DMS153 (cell line): Measurements from ENCODE around the gene LIAS.
"Not testable (repeated sequence)": the region's sequence is repeated elsewhere in the genome, so short reads cannot be mapped to it uniquely, and the experiment has no call there.

Source experiments
- DNase-seq: peaks from one replicate; lab custom pipeline; 2025; lab: John Stamatoyannopoulos, UW

Gene LIAS

DNA sequence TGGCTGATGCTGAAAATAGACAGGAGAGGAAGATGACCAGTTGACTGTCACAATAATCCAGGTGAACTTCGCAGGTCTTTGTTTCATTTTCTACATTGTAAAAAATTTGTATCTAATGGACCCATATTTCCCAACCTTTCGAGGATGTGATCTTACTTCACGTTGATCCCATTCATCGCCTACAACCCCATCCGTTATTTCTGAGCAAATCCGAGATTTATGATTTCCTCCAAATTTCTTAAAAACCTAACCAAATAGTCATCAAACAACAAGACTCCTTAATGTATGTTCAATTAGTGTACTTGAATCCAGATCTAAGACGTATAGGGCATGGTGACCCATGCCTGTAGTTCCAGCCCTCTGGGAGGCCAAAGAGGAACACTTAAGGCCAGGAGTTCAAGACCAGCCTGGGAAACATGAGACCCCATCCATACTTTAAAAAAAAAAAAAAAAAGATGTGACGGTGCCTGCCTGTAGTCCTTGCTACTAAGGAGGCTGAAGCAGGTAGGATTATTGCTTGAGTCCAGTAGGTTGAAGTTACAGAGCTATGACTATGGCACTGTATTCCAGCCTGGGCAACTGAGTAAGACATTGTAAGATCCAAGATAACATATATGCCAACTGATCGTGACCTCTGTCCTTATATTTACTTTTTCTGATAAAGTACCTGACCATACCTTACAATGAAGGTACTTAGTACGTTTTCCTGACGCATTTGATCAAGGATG, 5.8 kb upstream of the LIAS start:
- DNase-seq: no peak

DNA sequence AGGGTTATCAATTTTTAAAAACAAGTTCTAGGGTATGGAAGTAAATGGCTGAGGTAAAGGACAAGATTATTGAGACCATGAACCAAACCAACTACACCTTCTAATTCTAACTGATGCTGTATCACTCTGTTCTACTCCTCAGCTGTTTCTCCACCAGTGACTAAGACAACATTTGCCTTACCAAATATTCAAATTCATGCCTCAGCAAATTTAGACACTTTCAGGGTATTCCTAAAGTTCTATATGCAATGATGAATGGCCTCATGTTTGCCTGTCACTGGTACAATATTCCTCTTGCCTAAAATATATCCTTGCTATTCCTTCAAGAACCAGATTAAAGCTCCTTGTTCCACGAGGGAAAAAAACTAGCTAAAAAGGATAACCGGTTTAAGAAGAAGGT, 5.1 kb upstream of the LIAS start:
- DNase-seq: no peak

DNA sequence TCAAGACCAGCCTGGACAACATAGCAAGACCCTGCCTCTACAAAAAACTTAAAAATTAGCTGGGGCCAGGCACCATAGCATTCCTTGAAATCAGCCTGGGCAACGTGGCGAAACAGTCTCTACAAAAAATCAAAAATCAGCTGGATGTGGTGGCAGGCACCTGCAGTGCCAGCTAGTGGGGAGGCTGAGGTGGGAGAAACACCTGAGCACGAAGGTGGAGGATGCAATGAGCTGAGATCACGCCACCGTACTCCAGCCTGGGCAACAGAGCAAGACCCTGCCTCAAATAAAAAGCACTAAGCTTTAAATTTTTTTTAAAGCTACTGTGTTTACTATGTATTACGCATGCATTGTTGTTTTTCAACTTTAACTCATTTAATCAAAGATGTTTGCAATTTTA, 3.4 kb upstream of the LIAS start:
- no peak for DNase-seq

DNA sequence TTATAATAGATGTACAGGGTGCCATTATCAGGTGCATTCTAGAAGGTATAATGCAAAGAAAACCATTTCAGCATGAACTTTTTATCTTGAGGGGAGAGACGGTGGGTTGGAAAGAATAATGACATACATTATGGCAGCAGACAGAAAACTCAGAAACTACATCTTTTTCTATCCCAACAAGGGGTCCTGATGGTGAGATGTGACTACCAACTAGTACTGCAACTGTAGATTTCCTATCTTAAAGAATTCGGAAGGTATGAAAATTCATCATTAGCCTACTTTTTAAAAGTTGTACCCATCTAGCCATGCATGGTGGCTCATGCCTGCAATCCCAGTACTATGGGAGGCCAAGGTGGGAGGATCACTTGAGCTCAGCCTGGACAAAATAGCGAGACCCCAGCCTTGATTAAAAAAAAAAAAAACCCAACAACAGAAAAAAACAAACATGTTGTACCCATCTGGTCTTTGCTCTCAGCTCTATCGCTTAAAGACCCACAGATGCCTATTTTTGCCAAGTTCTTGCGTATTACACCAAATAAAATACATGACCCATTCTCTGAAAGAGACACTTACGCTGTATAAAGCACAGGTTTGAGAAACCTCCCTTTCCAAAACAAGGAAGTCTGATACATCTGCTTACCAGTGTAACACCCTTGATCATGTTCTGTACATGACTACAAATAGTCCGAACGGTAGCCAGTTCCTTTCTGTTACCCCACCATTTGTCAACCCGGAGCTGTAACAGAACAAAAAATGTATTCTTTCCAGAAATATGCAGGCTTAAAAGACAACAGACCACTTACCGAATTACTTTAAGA, 1.7 kb upstream of the LIAS start:
- no peak for DNase-seq

DNA sequence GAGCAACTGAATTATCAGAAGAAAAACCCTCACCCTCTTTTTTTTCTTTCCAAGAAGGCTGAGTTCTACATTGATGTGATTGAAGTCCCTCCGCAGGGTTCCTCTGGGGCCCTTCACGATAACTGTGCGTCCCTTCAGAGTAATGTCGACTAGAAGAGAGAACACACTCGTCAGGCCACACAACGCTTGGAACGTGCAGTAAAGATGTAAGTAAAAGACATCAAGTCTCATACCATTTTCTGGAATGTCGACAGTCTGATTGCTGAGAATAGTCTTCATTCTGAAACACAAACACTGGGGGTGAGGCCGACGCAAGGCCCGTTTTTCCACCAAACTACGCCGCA, 723 bp upstream of the LIAS start:
- DNase-seq: not testable (repeated sequence)

DNA sequence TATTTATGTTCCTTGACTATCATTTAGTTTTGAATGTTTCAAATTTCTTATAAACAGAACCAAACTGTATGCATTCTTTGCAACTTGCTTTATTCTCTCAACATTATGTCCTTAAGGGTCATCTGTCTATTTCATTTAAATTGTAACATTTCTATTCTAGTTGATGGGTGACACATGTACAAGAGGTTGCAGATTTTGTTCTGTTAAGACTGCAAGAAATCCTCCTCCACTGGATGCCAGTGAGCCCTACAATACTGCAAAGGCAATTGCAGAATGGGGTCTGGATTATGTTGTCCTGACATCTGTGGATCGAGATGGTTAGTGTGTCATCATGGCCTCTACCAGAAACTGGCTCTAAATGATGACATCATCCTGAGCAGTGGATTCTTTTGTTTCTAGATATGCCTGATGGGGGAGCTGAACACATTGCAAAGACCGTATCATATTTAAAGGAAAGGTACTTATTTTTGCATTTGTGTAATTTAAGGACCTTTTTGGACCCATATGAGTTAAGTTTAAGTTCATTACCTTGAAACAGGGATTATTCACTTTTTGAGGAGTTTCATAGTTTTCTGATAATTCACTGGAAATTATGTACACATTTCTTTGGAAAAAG, 6.1 kb downstream of the LIAS start:
- DNase-seq: no peak

DNA sequence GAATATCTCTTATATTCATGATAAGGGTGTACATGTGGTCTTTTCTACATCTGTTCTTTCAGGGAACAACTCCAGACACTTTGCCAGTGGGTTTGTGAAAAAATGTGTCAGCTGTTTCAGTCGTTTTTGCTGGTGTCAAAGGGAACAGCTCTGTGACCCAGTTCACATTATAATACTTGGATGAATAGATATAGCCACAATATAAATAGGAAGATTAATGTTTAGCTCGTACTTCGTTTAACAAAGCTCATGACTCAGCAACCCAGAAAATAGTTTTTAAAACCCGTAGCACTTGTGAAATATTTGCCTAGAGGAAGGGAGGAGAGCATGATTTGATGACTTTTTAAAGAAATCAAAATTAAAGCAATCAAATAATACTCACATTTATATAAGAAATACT, 7.9 kb downstream of the LIAS start:
- no peak for DNase-seq

DNA sequence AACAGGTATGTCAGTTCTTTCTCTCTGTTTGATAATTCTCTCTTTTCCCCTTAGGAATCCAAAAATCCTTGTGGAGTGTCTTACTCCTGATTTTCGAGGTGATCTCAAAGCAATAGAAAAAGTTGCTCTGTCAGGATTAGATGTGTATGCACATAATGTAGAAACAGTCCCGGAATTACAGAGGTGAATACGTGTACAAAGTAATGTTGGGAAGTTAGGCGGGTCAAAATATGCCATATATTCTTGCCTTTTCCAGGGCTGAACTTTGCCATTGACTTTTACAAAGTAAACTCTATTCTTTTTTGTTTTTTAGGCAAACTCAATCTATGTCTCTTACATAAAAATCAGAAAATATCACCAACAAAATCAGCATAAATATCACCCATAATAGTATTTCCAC, 8.6 kb downstream of the LIAS start:
- no peak for DNase-seq

DNA sequence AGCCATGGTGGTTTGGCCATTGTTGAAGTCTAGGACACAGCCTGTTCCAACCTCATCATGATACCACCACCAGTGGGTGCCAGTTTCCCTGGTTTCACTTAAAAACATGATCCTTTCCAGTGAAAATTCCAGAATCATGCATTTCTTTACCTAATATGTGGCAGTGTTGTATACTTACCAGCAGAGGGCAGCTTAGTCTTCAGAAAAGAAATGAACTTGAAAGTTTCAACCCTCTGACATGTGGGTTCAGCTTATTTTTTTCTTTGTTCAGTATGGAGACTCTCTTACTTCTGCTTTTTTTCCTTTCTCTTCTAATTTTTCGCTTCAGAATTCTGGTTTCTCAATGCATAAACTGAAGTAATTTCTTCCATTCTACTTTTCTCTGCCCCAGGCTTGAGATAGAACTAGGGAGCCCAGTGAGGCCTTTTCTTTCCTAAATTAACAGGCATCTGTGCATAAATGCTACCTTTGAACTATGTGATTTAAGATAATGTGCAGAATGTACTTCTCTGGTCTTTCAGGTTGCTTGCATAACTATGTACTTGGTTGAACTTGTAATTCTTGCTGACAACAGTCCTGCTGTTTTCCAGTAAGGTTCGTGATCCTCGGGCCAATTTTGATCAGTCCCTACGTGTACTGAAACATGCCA, 10.7 kb downstream of the LIAS start:
- no peak for DNase-seq

DNA sequence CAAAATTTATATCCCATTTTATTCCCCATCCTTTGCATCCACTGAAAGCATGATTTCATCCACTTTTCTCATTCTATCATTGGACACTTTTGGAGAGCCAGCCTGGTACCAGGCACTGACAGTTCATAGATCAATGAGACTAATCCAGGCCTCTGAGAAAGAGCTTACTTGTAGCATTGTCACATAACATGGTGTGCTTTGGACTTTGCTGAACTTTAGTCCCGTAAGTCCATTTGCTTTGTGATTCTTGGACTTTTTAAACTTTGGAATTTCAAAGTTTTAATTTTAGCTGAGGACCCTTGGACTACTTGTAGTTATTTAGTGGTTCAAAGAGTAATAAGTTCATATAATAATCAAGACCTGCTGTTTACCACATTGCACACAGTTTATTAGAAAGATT, 11.5 kb downstream of the LIAS start:
- DNase-seq: no peak

DNA sequence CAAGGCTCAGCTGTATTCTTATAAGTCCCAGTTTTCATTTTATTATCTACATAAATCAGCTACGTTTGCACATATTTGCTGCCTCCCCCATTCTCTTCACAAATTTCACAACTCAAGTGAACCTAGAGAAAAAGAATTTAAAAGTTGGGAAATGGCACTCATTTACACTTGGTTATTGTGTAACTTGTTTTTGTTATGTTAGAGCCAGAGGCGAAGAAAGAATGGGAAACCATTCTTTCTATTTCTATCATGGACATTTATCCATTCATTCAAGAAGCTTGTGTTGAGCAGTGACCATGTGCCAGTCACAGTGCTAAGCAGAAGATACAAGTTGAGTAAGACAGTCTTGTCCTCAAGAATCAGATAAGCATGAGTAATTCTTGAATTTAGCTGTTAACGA, 13.5 kb downstream of the LIAS start:
- no peak for DNase-seq

DNA sequence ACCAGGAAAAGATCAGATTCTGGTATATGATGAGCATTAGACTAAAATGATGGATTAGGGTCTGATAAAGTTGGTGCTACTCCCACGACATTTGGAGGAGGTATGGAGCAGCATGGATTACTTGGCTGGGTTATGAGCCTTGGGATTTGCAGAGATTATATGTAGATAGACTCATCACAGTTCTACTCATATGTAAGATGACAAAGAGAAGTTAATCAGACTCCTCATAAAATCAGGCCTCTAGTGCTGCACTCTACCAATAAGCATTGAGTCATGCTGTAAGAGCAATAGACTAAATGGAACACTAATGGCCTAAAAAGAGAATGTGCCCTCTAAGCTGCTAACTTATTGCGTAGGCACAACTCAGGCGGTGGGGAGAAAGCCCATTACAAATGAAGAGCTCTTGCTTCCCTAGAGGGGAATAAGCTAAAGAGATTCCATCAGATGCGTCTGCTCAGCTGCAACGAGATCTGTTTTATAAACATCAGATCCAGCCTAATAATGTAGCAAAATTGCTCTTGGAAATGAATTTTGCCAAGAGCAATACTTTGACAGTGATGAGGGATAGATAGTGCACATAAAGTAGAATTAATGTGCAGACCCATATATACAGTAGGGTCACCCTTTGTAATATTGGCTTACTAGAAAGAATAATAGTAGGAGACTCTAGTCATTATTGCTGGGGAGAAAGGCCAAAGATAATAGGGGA, 17.5 kb downstream of the LIAS start:
- DNase-seq: no peak

DNA sequence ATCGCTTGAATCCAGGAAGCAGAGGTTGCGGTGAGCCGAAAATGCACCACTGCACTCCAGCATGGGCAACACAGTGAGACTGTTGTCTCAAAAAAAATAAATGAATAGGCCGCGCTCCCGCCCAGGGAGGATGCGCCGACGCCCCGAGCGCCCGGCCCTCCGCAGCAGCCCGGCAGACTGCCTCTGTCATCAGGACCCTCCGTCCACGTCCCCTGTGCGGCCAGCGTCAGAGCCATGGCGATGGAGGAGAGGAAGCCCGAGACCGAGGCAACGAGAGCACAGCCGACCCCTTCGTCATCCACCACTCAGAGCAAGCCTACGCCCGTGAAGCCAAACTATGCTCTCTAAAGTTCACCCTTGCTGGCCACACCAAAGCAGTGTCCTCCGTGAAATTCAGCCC, 21.4 kb downstream of the LIAS start:
- no peak for DNase-seq

DNA sequence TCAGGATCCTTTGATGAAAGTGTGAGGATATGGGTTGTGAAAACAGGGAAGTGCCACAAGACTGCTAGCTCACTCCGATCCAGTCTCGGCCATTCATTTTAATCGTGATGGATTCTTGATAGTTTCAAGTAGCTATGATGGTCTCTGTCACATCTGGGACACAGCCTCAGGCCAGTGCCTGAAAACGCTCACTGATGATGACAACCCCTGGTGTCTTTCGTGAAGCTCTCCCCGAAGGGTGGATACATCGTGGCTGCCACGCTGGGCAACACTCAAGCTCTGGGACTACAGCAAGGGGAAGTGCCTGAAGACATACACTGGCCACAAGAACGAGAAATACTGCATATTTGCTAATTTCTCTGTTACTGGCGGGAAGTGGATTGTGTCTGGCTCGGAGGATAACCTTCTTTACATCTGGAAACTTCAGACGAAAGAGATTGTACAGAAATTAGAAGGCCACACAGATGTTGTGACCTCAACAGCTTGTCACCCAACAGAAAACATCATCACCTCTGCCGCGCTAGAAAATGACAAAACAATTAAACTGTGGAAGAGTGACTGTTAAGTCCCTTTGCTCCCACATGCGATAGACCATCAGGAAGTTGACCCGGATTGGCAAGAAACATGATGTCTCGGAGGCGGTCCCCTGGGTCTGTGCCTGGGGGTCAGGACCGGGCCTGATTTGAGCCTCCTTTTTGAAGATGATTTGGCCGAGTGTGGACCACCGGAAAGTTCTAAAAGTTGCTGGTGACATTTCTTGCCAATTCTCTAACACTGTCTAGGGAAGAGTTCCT, 22.2 kb downstream of the LIAS start:
- DNase-seq: no peak

DNA sequence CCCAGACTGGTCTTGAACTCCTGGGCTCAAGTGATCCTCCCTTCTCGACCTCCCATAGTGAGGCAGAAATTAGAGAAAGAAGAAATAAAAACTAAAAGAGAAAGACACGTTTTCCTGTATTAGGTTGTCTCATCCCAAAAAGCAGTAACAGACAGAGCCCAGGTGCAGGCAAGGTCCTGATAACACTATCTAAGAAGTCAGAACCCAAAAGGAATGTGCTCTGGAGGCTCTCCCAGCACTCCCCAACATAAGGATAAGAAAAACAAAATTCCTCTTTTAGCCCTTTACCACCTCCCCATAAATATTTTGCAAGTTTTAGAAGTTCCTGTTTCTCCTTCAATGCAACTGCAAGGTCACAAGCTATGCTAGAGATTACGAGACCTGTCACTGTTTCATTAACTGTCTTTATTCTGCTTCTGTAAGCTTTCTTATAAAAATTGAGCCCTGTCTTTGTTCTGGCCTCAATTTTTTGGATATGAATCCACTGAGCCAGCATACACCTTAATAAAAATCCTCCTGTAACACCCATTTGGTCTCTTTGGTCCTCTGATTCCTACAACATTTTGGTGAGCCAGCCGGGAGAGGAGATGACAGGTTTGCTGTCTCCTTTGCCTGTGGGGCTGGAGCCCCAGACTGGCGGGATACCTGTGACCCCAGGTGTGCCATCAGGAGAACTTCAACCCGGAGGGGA, 25.9 kb downstream of the LIAS start:
- DNase-seq: no peak

DNA sequence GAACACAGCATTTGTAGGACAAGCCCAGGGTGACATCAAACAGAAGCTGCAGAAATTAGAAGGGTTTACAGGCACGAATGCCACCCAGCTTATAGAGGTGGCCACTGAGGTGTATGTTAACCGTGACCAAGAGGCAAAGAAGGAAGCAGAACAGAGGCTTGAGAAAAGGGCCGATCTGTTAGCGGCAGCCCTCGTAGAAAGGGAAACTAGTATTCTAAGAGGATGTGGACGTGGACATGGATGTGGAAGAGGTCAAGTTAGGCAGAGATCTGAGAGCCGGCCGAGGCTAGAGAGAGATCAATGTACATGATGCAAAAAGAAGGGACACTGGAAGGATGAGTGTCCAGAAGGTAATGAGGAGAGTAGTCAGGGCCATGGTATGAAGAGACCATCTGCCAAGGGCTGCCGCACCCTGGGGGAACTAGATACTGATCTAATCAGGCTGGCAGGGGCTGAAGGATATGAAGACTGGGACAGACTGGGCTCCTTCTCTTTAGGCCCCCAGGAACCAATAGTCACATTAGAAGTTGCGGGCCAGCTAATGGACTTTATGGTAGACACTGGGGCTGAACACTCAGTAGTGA, 27.5 kb downstream of the LIAS start:
- no peak for DNase-seq

DNA sequence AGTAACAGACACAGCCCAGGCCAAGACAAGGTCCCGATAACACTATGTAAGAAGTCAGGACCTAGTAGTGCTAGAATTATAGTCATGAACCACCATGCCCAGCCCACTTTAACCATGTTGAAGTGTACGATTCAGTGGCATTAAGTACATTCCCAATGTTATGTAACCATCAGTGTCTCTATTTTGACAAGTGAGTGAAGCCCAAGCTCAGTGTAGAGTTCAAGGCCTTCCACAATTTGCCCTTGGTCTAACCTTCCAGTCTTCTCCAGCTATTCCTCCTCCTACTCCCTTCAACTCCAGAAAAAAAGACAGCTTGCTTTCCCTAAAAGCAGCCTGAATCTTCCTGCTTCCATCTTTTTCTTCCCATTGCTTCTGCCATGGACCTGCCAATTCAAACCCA, 31.5 kb downstream of the LIAS start:
- no peak for DNase-seq

DNA sequence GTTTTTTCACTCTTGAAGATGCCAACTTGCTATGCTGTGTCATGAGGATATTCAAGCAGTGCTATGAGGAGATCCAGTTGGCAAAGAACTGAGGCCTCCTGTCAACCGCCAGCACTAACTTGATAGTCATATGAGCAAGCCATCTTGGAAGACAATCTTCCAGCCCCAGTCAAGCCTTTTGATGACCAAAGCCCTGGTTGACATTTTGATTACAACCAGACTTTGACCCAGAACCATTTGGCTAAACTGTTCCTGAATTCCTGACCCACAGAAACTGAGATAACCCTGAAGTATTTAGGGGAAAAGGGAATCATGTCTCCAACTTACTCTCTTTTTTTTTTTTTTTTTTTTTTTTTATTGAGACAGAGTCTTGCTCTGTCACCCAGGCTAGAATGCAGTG, 35.5 kb downstream of the LIAS start:
- DNase-seq: no peak

DNA sequence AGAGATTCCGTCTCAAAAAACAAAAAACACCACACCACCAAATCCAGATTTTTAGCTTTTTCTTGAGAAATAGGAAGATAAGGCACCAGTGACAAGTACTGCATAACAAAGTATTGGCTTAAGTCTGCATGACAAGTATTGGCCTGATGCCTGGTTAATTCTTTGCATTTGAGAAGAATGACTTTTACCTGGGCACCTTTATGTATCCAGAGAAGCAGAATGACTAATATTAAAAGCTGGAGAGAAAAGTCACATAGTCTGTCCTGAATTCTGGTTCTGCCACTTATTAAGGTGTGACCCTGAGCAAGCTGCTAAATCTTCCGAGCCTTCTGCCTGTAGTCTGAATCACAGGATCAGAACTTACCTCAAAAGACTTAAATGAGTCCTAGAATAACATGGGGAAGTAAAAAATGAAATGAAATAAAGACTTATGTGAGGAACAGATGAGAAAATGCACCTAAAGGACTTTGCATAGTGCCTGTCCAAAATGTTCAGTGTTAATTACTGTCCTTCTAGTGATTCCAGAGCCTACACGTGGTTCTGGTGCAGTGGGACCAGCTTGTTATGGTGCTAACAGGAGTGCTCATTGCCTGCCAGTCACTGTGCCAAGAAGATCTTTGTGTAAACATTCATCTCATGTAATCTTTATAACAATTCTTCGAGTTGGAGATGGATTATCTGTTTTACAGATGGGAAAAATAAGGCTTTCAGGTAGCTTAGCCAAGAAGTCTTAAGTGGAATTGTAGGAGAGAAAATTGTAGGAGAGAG, 36.8 kb downstream of the LIAS start:
- no peak for DNase-seq
